ENCODE results near the gene FPR2. TPM values are rescaled to one million over a fixed set of nuclear protein-coding genes. Genes with fewer than 3 reads are reported as not detected.
"Not testable (repeated sequence)": the region's sequence is repeated elsewhere in the genome, so short reads cannot be mapped to it uniquely, and the experiment has no call there.

FPR2 gene
- total RNA-seq, 5 donors from 2014 or later (not counting 1 experiment from before 2014, with no cell fraction given), result not detected

DNA sequence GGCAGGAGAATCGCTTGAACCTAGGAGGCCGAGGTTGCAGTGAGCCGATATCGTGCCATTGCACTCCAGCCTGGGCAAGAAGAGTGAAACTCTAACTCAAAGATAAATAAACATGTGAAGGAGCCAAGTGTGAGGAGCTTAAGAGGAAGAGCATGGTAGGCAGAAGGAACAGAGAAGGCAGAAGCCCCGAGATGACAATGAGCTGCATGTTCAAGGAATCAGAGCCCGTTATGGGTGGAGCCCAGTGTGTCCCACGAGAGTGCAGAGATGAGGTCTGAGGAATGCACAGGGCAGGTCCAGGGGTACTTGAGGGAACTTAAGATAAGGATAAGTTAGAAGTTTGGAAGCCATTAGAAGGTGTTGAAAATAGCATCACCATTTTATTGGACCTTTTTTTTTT is 716 bp downstream of the FPR2 start:
- peaks cover 0 to 10% of the 10 kb centered on the region in 2 experiments for H3K27me3 ChIP-seq (replicated peaks in 1 of 2; ENCODE audit: control insufficient read depth in 2 of 2, extremely low read depth in 1 of 2, insufficient read depth in 2 of 2, low read length in 1 of 2)
- Mint-ChIP-seq H3K4me1 (peaks cover 0 to 6% (median 0%) of the 10 kb centered on the region in 3 donors), H3K27ac (peak overlapping the region in 1 of 2 donors; percentile 42), H3K4me3 (no peak overlapping the region), H3K36me3 (no peaks in the 10 kb centered on the region), H3K9me3 (peaks cover 3 to 7% (median 4%) of the 10 kb centered on the region in 3 donors), H3K27me3 (peaks cover 30 to 35% of the 10 kb centered on the region in 2 donors)
- no peak for DNase-seq
- no peaks in the 10 kb centered on the region for H3K36me3 ChIP-seq (ENCODE audit: control insufficient read depth in 2 of 2, extremely low read depth in 1 of 2, insufficient read depth in 1 of 2, low read length in 1 of 2)
- H3K4me1 ChIP-seq (ENCODE audit: control insufficient read depth in 1 of 2, extremely low read depth in 1 of 2, insufficient read depth in 2 of 2, low read length in 2 of 2), result no peaks in the 10 kb centered on the region
- H3K9me3 ChIP-seq, result no peaks in the 10 kb centered on the region
- H3K27ac ChIP-seq (ENCODE audit: low read length), result no peak overlapping the region
- no peak overlapping the region for H3K4me3 ChIP-seq (ENCODE audit: control insufficient read depth in 1 of 2, extremely low read depth in 1 of 2, low read length in 1 of 2)
- POLR2A ChIA-PET, result no interaction called here
- no peak for ATAC-seq (replicated peaks in 1 of 4)
- WGBS (ENCODE audit: insufficient coverage), result 82% methylated on average over 3 of the region's 7 CpGs
- CTCF ChIA-PET, result interaction anchor here in 1 of 2 donors (0.6 kb wide), 1 partner anchor 1299 kb away, joined by 3 read pairs; no protein-coding TSS in a partner anchor

DNA sequence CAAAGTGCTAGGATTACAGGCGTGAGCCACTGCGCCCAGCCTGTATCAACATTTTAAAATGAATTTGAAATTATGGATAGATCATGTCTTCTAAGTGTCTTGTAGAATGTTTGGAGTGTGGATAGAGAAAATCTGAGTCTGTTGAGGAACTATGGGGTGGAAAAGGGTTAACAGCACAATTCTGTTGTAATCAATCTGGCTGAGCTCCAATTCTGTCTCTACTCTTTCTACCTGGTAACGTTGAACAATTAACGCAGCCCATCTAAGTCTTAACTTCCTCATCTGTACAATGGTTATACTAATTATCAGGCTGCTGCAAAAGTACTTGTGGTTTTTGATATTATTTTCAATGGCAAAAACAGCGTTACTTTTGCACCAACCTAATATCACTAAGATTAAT is 4.1 kb downstream of the FPR2 start:
- POLR2A ChIA-PET, result interaction anchor here in 1 of 2 donors (0.6 kb wide), 1 partner anchor 13 kb away, joined by 5 read pairs; no protein-coding TSS in a partner anchor
- no CpG with 5 or more reads among the region's 5 CpGs for WGBS (ENCODE audit: insufficient coverage)
- H3K9me3 Mint-ChIP-seq, result peaks cover 0 to 4% (median 0%) of the 10 kb centered on the region in 3 donors

DNA sequence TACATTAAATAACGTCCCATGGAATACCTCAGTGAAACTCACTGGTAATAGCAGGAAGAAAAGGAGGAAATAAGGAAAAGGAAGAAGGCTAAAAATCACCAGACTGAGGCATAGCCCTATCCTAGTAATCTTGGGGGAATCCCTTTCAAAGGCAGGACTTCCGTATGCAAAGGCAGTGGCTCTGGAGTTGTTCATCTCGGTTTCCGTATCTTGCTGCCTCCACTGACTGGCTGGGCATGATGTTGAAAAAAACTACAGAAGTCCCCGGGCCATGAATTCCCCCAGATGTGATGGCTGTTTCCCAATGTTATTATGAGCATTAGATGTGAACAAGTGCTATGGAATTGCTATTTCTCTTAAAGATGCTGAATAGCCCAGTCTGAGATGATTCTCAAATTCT is 5.5 kb downstream of the FPR2 start:
- no peaks in the 10 kb centered on the region for H3K4me1 ChIP-seq (ENCODE audit: control insufficient read depth in 1 of 2, extremely low read depth in 1 of 2, insufficient read depth in 2 of 2, low read length in 2 of 2)
- WGBS (ENCODE audit: insufficient coverage), result 96% methylated on average over 3 of the region's 5 CpGs
- H3K36me3 ChIP-seq (ENCODE audit: control insufficient read depth in 2 of 2, extremely low read depth in 1 of 2, insufficient read depth in 1 of 2, low read length in 1 of 2), result no peaks in the 10 kb centered on the region
- POLR2A ChIA-PET, result no interaction called here
- no peak overlapping the region for H3K27ac ChIP-seq (ENCODE audit: low read length)
- Mint-ChIP-seq H3K9me3 (peaks cover 0 to 4% (median 0%) of the 10 kb centered on the region in 3 donors), H3K27ac (no peak overlapping the region), H3K36me3 (no peaks in the 10 kb centered on the region), H3K27me3 (peaks cover 35 to 42% of the 10 kb centered on the region in 2 donors), H3K4me3 (no peak overlapping the region), H3K4me1 (peaks cover 0 to 6% (median 0%) of the 10 kb centered on the region in 3 donors)
- H3K9me3 ChIP-seq, result no peaks in the 10 kb centered on the region
- CTCF ChIA-PET, result no interaction called here
- H3K27me3 ChIP-seq (replicated peaks in 1 of 2; ENCODE audit: control insufficient read depth in 2 of 2, extremely low read depth in 1 of 2, insufficient read depth in 2 of 2, low read length in 1 of 2), result peaks cover 0 to 10% of the 10 kb centered on the region in 2 experiments
- DNase-seq, result no peak
- ATAC-seq (replicated peaks in 1 of 4), result no peak
- H3K4me3 ChIP-seq (ENCODE audit: control insufficient read depth in 1 of 2, extremely low read depth in 1 of 2, low read length in 1 of 2), result no peak overlapping the region

More for the DNA sequence above, 4.1 kb downstream of the FPR2 start:
- CTCF ChIA-PET, result no interaction called here
- Histone ChIP-seq H3K27ac (ENCODE audit: low read length) (no peak overlapping the region), H3K27me3 (replicated peaks in 1 of 2; ENCODE audit: control insufficient read depth in 2 of 2, extremely low read depth in 1 of 2, insufficient read depth in 2 of 2, low read length in 1 of 2) (peaks cover 0 to 10% of the 10 kb centered on the region in 2 experiments), H3K4me1 (ENCODE audit: control insufficient read depth in 1 of 2, extremely low read depth in 1 of 2, insufficient read depth in 2 of 2, low read length in 2 of 2) (no peaks in the 10 kb centered on the region), H3K4me3 (ENCODE audit: control insufficient read depth in 1 of 2, extremely low read depth in 1 of 2, low read length in 1 of 2) (no peak overlapping the region), H3K9me3 (no peaks in the 10 kb centered on the region), H3K36me3 (ENCODE audit: control insufficient read depth in 2 of 2, extremely low read depth in 1 of 2, insufficient read depth in 1 of 2, low read length in 1 of 2) (no peaks in the 10 kb centered on the region)
- Mint-ChIP-seq H3K4me1 (peaks cover 0 to 6% (median 0%) of the 10 kb centered on the region in 3 donors), H3K27ac (no peak overlapping the region), H3K27me3 (peaks cover 33 to 40% of the 10 kb centered on the region in 2 donors), H3K4me3 (no peak overlapping the region), H3K36me3 (no peaks in the 10 kb centered on the region)
- no peak for DNase-seq
- no peak for ATAC-seq (replicated peaks in 1 of 4)

DNA sequence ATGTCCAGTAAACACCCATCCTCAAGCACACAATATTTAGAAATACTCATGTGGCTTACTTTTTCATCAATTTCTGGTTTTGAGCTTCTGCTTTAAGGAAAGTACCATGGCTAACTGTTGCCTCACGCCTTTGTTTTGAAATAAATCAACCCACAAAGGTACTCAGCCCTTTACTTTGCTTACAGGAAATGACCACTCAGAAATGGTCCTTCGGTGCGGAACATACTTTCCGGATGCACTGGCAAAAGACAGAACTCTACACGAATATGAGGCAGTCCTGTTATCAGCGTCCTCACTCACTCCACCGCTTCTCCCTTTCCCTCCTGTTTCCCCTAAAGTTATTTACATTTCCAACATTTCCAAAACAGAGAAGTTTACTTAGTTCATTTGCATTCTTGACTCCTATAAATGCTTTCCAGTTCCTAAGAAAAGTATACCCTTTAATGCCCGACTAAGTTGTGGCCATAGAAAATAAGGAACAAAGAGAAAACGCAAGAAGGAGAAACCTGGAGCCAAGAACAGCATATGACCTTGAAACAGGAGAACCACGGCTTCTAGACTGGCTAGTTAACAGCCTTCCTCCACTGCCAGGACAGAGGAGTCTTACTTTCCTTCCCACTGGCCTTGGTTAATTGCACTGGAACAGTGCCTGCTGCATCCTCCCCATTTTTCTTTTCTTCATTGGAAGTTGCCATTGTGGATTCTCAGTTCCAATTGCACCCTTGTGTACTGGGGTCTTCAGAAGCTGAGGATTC is 10.6 kb downstream of the FPR2 start:
- H3K4me3 ChIP-seq (ENCODE audit: control insufficient read depth in 1 of 2, extremely low read depth in 1 of 2, low read length in 1 of 2), result no peak overlapping the region
- ATAC-seq (replicated peaks in 1 of 4), result no peak
- peak in 3 of 35 experiments; percentile 3 to 13 (median 7) for DNase-seq
- Mint-ChIP-seq H3K9me3 (no peaks in the 10 kb centered on the region), H3K36me3 (no peaks in the 10 kb centered on the region), H3K4me1 (no peaks in the 10 kb centered on the region), H3K27ac (no peak overlapping the region), H3K4me3 (no peak overlapping the region), H3K27me3 (peaks cover 36 to 52% of the 10 kb centered on the region in 2 donors)
- no peak overlapping the region for H3K27ac ChIP-seq (ENCODE audit: low read length)
- H3K27me3 ChIP-seq (replicated peaks in 1 of 2; ENCODE audit: control insufficient read depth in 2 of 2, extremely low read depth in 1 of 2, insufficient read depth in 2 of 2, low read length in 1 of 2), result no peaks in the 10 kb centered on the region
- H3K36me3 ChIP-seq (ENCODE audit: control insufficient read depth in 2 of 2, extremely low read depth in 1 of 2, insufficient read depth in 1 of 2, low read length in 1 of 2), result no peaks in the 10 kb centered on the region
- WGBS (ENCODE audit: insufficient coverage), result 0% methylated on average over 7 of the region's 10 CpGs
- POLR2A ChIA-PET, result no interaction called here
- H3K4me1 ChIP-seq (ENCODE audit: control insufficient read depth in 1 of 2, extremely low read depth in 1 of 2, insufficient read depth in 2 of 2, low read length in 2 of 2), result no peaks in the 10 kb centered on the region
- H3K9me3 ChIP-seq, result no peaks in the 10 kb centered on the region
- CTCF ChIA-PET, result no interaction called here

DNA sequence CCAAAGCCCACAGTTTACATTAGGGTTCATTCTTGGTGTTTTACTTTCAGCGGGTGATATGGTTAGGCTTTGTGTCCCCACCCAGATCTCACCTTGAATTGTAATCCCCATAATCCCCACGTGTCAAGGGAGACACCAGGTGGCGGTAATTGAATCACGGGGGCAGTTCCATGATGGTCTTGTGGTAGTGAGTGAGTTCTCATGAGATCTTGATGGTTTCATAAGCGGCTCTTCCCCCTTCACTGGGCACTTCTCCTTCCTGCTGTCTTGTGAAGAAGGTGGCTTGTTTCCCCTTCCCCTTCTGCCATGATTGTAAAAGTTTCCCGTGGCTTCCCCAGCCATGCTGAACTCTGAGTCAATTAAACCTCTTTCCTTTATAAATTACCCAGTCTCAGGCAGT is 12.0 kb downstream of the FPR2 start:
- H3K4me1 ChIP-seq (ENCODE audit: control insufficient read depth in 1 of 2, extremely low read depth in 1 of 2, insufficient read depth in 2 of 2, low read length in 2 of 2), result peaks cover 0 to 3% of the 10 kb centered on the region in 2 experiments
- peaks cover 46 to 59% of the 10 kb centered on the region in 2 donors for H3K27me3 Mint-ChIP-seq

DNA sequence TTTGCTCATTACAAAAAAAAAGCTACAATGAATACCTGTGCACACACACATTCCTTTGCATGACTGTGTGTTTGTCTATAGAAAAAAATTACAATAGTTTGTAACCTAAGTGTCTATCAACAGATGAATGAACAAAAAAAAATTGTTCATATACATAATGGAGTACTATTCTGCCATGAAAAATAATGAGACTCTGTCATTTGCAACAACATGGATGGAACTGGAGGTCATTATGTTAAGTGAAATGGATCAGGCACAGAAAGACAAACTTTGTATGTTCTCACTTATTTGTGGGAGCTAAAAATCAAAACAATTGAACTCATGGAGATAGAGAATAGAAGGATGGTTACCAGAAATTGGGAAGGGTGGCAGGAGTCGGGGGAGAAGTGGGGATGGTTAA is 15.6 kb downstream of the FPR2 start:
- not testable (repeated sequence) for H3K4me3 Mint-ChIP-seq, H3K36me3 Mint-ChIP-seq, H3K9me3 Mint-ChIP-seq

More for the DNA sequence above, 12.0 kb downstream of the FPR2 start:
- DNase-seq (no peak), ATAC-seq (replicated peaks in 1 of 4) (no peak)
- H3K27me3 ChIP-seq (replicated peaks in 1 of 2; ENCODE audit: control insufficient read depth in 2 of 2, extremely low read depth in 1 of 2, insufficient read depth in 2 of 2, low read length in 1 of 2), result peaks cover 0 to 7% of the 10 kb centered on the region in 2 experiments
- no peaks in the 10 kb centered on the region for H3K9me3 ChIP-seq
- ChIA-PET CTCF (no interaction called here), POLR2A (no interaction called here)
- Mint-ChIP-seq H3K36me3 (no peaks in the 10 kb centered on the region), H3K4me3 (no peak overlapping the region), H3K27ac (no peak overlapping the region), H3K4me1 (peaks cover 0 to 2% (median 0%) of the 10 kb centered on the region in 3 donors), H3K9me3 (no peaks in the 10 kb centered on the region)
- no CpG with 5 or more reads among the region's 6 CpGs for WGBS (ENCODE audit: insufficient coverage)
- no peak overlapping the region for H3K27ac ChIP-seq (ENCODE audit: low read length)
- H3K36me3 ChIP-seq (ENCODE audit: control insufficient read depth in 2 of 2, extremely low read depth in 1 of 2, insufficient read depth in 1 of 2, low read length in 1 of 2), result no peaks in the 10 kb centered on the region
- no peak overlapping the region for H3K4me3 ChIP-seq (ENCODE audit: control insufficient read depth in 1 of 2, extremely low read depth in 1 of 2, low read length in 1 of 2)

More for the DNA sequence above, 15.6 kb downstream of the FPR2 start:
- POLR2A ChIA-PET, result interaction anchor here in 1 of 2 donors (0.6 kb wide), 1 partner anchor 192 kb away, joined by 3 read pairs; no protein-coding TSS in a partner anchor
- ATAC-seq (replicated peaks in 1 of 4); CTCF ChIA-PET; DNase-seq; H3K27ac ChIP-seq (ENCODE audit: low read length); H3K4me1 ChIP-seq (ENCODE audit: control insufficient read depth in 1 of 2, extremely low read depth in 1 of 2, insufficient read depth in 2 of 2, low read length in 2 of 2); H3K36me3 ChIP-seq (ENCODE audit: control insufficient read depth in 2 of 2, extremely low read depth in 1 of 2, insufficient read depth in 1 of 2, low read length in 1 of 2); H3K9me3 ChIP-seq; H3K27ac Mint-ChIP-seq; H3K27me3 ChIP-seq (replicated peaks in 1 of 2; ENCODE audit: control insufficient read depth in 2 of 2, extremely low read depth in 1 of 2, insufficient read depth in 2 of 2, low read length in 1 of 2); H3K4me1 Mint-ChIP-seq; H3K4me3 ChIP-seq (ENCODE audit: control insufficient read depth in 1 of 2, extremely low read depth in 1 of 2, low read length in 1 of 2): not testable (repeated sequence)
- no CpG with 5 or more reads among the region's 1 CpG for WGBS (ENCODE audit: insufficient coverage)
- H3K27me3 Mint-ChIP-seq, result peaks cover 60 to 65% of the 10 kb centered on the region in 2 donors
